Activated CD4-positive, CD25-positive, alpha-beta regulatory T cell treated with anti-CD3 and anti-CD28 coated beads, Interleukin-2, amount 50 U/mL, for 24 hours (primary cell): ENCODE data around the gene RBM5.
"Not testable (repeated sequence)": the region's sequence is repeated elsewhere in the genome, so short reads cannot be mapped to it uniquely, and the experiment has no call there.

Experiments
- ATAC-seq, 2 donors: fragments of 150-1000 bp; cut with Tn5 transposase; one replicate each; pipeline ENCODE4 v1.10.0; 2021; ENCODE audit warnings: mild to moderate bottlenecking in 1 of 2, moderate library complexity in 1 of 2

RBM5 gene

DNA sequence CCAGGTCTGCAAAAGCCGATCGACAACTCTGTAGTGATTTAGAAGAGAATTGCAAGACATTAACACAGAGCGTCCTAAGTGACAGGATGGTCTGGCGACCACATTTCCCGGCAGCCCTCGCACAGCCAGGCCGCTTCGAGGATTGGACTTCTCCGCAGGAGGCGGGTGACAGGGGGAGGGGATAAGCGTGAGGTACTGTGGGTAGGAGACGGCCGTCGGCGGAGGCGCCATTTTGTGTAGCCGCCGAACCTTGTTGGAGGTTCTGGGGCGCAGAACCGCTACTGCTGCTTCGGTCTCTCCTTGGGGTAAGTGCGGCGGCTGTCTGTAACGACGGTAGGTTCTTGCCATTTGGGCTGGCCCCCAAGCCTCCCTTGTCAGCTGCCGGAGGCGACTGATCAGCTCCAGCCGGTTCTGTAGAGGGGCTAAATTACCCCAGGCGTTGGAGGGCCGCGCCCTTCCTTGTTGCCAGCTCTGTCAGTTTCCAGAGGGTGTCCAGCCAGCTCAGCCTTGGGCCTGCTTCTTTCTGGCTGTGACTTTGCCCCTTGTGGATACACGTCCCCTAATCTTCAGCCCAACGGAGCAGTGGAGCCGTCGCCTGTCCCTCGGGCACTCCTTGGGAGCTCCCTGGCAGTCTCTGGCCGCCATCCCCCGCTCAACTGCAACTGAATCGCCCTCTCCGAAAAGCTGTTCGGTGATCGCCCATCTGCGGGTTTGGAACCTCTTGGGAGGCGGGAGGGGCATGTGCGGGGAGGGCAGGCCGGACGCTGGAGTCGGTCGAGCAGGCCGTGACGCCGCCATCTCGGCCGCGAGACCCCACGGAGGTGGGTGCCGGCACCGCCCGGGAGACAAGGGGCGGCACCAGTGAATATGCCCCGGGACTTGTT lies at the start of gene RBM5:
Gene RBM5 (plus strand): TSS at position 195 of the 884 bp plus-strand sequence. CDS start 1,516 bp downstream, outside the sequence.
- peak; percentile 100 for ATAC-seq

DNA sequence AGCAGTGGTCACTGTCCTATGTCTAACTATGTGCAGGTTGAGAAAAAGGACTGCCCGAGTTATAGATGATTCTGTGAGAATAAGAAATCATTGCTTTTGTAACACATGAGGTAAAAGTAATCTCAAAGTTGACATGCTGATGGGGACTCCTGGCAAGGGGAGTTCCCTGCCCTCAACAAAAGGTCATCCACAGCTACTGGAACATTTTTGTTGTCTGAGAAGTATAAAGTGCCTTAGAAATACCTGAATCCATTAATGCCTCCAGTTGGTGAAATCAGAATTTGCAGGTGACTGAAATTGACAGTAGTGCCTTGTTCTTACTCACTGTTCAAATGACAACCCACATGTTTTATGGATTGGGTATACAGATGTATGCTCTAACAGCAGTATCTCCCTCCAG lies 43.7 kb upstream of the RBM5 start:
- no peak for ATAC-seq

DNA sequence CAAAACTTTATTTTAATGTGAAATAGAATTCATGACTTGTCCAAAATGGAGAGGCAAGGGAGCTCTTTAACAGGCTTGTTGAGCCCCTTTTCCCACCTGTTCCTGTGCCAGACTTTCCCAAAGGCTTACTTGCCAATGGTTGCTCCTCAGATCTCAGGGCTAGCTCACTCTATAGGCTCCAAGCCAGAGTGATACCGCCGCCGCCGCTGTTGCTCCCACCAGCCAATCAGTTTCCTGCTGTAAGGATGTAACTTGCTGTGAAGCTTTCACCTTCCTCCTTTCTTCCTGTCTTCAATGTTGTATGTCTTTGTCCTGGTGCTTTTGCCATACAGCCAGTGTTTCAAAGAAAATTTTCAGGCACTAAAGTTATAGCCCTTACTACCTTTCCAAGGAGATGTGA lies 41.3 kb upstream of the RBM5 start:
- no peak for ATAC-seq

DNA sequence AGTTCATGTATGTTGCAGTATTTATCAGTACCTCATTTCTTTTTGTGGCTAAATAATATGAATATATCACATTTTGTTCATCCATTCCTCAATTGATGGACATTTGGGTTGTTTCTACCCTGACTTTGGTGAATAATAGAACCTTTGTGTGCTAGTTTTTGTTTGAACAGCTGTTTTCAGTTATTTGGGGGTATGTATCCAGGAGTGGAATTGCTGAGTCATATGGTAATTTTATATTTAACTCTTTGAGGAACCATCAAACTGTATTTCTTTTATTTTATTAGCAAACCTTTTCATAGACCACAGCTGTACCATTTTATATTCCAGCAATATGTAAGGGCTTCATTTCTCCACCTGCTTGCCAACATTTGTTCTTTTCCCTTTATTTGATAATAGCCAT lies 38.4 kb upstream of the RBM5 start:
- no peak for ATAC-seq

DNA sequence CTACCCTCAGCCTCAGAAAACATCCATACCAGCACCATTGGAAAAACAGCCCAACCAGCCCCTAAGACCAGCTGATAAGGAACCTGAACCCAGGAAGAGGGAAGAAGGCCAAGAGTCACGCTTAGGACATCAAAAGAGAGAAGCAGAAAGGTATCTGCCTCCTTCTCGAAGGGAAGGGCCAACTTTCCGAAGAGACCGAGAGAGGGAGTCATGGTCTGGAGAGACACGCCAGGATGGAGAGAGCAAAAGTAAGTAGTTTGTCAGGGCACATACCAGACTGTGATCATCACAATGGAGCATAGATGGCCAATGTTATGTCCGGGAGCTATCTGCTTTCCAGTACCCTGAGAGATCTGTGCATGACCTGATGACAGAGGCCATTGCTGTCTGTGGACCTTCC lies 31.0 kb upstream of the RBM5 start:
- ATAC-seq: no peak

DNA sequence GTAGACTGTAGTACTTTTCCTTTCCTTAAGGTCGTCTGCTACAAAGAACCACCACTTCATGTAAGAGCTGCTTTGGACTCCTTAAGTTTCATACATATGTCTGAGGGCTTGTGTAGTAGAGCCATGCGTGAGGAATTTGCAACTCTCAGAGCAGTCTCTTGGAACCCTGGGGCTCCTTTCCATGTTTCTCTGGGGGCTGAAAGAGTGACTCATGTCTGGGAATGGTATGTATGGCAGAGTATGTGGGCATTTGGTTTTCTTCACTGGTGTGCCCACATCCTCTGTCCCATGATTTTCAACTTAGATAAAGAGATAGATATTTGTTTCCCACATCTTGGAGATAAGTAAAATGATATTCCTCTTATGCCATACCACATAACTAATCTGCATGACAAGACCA lies 20.6 kb upstream of the RBM5 start:
- no peak for ATAC-seq

DNA sequence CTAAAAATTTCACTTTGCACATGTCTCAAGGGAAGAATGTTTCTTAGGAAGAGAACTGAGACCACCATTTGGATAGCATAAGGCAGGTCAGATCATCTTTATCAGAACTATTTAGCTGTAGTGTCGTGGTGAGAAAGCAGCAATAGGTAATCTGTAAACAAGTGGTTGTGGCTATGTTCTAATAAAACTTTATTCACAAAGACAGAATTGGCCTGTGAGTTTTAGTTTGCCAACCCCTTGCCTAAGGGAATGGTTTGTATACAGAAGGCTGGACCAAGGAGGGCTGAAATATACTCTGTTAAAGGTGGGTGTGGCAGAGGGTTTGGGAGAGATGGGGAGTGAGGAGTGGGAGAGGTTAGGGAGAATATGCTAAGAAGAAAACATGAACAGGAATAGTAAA lies 10.6 kb upstream of the RBM5 start:
- ATAC-seq: no peak

DNA sequence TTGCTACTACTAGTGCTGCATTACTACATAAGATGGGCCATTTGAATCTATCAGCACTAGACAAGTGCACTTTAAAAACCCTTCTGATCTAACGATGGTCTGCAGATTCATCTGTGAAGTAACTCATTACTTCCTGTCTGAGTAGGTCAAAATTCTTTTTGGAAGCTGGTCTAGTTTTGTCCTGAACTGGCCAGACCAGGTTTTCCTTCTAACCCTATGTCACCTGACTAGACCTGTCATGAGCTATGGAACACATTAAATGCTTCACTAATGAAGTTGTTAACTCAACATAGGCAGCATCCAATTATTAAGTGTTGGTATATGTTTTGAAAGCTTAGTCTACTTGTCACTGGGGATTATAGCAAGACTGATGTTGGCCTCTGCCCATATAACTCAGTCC lies 10.1 kb upstream of the RBM5 start:
- ATAC-seq: no peak

DNA sequence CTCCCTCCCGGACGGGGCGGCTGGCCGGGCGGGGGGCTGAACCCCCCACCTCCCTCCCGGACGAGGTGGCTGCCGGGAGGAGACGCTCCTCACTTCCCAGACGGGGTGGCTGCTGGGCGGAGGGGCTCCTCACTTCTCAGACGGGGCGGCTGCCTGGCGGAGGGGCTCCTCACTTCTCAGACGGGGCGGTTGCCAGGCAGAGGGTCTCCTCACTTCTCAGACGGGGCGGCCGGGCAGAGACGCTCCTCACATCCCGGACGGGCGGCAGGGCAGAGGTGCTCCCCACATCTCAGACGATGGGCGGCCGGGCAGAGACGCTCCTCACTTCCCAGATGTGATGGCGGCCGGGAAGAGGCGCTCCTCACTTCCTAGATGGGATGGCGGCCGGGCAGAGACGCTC lies 3.8 kb upstream of the RBM5 start:
- not testable (repeated sequence) for ATAC-seq

DNA sequence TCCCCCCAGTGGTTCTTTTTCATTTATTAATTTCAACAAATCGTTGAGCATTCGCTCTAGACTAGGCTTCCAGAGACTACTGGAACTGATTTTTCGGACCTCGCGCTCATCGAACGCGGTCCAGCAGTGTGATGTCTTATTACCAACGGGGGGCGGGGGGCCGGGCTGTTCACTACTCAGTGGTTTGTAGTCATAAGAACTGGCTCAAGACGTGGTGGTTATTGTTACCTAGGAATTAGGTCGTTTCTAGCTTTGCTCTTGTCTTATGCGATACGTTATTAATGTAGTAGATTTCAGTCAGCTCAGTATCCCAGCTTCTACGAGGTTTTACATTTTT lies 858 bp downstream of the RBM5 start:
- ATAC-seq: no peak

DNA sequence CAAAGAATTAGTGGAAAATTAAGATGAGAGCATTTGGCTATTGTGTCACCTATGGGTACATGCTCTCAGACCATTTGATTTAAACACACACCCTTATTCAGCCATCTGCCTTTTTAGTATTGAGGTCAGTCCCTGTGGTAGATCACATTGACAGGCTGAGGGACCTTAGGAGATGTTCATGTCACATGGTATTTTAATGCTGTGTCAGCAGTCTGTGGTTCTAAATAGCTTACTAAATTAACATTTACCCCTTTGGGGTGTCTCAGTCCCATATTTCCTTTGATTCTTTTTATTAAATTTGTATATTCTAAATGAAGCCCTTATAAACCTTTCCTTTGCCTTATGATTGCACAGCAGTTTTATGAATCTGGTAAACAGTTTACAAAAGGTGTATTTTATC lies 2.3 kb downstream of the RBM5 start:
- ATAC-seq: no peak

DNA sequence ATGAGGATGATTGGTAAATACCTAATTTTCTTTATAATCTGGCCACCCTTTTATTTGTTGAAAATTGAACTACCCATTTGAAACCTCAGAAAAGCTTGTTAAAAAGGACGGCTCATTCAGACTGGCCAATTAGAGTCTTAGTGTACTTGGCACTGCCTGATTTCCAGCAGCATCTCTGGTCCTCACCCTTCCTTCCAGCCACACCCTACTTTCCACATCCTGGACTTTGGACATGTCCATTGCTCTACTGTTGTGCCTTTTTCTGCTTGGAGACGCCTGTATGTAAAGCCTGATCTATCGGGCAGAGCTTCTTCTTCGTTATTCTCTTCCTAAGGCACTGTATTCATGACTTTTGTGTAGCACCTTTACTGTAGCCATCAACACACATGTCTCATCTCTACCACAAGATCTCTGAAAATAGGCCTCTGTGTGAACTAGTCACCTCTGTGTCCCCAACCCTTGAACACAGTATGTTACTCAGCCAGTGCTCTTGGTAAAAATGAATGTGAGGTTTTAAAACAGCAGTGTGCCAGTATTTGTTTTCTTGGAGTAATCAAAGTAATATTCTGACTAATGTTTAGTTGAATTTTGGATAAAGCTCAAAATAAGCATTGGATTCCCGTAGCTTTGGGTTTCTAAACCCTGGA lies 6.8 kb downstream of the RBM5 start:
- ATAC-seq: peak in 1 of 2 donors; percentile 55

DNA sequence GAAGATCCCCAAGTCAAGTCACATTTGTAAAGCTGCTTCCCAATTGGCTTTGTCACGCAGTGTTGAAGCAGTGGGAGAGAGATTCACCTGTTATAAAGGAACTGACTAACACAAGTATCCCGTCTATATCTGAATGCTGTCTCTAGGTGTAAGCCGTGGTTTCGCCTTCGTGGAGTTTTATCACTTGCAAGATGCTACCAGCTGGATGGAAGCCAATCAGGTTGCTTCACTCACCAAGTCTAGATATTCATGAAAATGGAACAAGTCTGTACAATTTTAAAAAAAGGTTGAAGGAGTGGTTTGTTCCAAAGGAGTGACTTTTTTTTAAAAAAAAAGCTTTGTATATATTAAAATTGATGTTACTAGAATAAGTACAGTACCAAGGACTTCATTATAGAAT lies 11.7 kb downstream of the RBM5 start:
- ATAC-seq: no peak

DNA sequence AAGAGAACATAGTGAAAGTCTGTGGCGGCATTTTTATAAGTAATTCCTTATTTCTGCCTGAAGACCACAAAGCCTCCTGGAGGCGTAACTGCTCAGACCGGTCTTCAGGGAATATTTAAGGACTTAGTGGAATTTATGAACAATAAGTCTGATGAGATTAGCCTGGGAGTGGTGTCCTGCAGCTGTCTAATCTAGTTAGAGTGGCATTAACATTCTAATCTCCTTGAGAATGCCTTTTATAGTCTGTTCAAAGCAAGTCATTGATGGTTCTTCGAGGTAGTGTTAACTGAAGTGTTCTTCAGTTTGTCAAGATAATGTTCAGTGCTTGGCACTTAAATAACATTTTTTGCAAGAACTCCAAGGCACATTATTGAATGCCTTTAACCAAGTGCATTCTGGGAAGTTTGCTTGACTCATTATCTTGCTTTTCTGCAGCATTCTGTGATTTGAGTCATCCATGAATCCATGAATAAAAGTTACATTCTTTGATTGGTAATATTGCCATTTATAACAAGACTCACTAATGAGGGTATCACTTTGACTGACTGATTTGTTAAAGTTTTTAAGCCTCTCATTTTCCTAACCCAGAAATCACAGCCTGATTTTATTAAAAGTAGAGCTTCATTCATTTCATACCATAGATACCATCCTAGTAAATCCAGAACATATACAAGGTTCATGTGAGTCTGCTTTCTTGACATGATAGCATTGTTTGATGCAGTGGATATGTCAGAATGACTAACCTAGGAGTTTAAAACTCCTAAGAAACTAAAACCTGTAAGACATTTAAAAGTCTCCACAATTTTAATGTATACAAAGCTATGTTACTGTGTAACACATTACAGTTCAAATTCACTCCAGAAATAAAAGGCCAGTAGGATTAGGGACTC lies 12.5 kb downstream of the RBM5 start:
- peak; percentile 51 to 53 for ATAC-seq

DNA sequence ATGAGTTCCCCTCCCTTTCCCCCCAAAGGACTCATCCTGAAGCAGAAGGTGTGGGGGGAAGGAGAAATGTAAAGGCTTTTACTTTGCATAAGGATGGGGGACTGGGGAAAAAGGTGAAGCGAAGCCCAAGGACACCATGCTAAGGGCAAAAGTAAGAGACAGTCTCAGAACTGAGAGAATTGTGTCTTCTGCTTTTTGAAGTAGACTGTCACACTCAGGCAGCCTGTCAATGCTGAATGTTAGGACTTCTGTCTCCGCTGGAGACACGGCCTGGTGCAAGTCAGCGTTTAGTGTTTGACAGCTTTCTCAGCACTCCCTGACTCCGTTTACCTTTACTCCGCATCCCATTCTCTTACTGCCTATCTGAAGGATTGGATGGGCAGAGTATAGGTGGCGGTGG lies 13.8 kb downstream of the RBM5 start:
- no peak for ATAC-seq

DNA sequence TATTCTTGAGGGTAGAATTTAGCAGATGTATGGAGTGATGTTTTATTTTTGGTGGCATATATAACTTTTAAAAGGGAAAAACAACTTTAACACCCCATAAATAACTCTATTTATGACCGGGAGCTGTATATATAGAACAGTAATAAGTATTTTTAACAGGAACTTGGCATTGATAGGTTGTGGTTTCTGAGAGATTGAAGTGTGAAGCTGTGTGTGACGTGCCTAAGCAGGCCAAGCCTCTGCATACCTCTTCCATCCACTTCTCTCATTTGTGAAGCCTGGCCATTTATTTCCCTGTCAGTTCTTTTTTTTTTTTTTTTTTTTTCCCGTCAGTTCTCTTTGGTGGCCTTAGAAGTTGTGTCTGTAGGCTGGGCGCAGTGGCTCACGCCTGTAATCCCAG lies 23.0 kb downstream of the RBM5 start:
- ATAC-seq: no peak

DNA sequence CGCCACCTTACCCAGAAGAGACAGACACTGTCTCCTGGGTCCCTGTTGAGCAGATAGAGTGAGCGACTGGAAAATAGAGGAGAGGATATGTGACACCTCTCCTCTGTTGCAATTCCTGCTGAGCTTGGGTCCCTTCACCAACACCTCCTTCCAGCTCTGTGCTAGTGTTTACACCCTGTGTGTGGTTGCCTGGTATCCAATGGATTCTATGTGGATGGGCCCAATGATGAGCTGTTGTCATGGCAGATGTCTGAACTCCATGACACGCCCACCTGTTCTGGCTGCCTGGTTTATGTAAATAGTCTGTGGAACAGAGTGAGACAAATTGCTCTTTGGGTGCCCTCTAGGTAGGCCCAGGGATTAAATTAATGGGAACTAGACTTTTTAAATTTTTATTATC lies 23.7 kb downstream of the RBM5 start:
- ATAC-seq: no peak

DNA sequence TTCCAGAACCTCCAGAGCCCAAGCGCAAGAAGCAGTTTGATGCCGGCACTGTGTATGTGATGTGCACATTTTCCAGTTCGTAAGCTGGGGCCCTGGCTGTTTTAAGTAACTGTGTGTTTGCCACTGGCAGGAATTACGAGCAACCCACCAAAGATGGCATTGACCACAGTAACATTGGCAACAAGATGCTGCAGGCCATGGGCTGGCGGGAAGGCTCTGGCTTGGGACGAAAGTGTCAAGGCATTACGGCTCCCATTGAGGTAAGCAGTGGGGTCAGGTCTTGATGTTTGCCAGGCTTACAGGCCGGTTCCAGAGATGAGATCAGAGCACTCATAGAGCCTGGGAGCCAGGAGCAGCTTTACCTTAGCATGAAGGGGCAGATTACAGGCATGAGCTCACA lies 28.4 kb downstream of the RBM5 start:
- no peak for ATAC-seq

DNA sequence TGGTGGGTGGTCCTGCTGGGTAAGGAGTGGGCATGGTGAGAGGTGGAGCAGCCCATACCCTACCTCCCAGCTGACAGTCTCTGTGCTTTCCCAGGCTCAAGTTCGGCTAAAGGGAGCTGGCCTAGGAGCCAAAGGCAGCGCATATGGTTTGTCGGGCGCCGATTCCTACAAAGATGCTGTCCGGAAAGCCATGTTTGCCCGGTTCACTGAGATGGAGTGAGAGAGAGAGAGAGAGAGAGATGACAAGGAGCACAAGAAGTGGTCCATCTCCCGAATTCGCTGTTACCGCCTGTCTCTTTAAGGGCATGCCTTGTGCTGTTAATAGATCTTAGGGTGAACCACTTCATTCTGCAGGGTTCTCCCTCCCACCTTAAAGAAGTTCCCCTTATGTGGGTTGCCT lies 29.5 kb downstream of the RBM5 start:
- ATAC-seq: no peak

DNA sequence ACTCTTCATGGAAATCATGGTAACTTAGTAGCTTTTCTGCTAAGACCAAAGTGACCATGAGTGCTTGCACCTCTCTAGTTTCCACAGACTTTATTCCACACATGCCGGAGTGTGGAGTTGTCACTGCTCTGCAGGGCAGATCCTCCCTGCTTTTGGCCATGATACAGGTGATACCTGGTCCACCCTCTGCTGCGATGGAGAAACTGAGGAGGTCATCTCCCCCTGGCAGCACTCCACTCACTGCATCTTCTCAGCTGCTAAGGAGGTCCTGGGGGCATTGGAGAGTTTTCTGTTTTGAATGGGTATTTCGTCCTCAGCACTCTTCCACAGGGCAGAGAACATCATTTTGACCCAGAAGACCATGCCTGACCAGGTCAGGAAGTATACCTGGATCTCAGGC lies 31.1 kb downstream of the RBM5 start:
- no peak for ATAC-seq

DNA sequence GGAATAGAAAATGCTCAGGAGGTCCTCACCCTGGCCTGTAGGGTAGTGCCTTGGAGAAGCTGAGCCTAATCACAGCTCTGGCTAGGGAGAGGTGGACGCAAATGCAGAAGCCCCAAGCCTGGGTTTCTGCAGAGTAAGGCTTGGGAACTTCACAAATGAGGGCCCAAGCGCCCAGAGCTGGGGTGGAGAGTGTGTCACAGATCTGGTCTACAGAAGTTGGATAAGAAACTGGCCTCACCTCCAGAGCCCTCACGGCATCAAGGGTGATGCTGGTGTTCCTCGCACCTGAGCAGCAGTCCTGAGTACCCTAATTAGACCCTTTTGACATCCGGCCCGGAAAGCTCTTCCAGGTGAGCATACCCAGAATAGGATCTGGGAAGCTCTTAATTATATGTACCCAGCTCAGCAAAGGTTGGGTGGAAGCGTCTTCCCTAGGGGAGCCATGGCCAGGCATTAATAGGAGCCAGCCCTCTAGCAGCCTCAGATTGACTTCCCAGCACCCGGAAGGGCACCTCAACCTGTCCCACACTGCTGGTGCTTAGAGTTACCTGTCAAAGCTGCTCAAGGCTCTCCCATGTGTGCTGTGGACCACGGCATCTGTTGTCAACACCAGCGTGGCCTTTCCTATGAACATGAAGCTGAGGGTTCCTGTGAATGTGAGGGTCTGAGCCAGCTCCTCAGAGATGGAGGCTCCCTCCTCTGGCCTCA lies 31.8 kb downstream of the RBM5 start:
- no peak for ATAC-seq

DNA sequence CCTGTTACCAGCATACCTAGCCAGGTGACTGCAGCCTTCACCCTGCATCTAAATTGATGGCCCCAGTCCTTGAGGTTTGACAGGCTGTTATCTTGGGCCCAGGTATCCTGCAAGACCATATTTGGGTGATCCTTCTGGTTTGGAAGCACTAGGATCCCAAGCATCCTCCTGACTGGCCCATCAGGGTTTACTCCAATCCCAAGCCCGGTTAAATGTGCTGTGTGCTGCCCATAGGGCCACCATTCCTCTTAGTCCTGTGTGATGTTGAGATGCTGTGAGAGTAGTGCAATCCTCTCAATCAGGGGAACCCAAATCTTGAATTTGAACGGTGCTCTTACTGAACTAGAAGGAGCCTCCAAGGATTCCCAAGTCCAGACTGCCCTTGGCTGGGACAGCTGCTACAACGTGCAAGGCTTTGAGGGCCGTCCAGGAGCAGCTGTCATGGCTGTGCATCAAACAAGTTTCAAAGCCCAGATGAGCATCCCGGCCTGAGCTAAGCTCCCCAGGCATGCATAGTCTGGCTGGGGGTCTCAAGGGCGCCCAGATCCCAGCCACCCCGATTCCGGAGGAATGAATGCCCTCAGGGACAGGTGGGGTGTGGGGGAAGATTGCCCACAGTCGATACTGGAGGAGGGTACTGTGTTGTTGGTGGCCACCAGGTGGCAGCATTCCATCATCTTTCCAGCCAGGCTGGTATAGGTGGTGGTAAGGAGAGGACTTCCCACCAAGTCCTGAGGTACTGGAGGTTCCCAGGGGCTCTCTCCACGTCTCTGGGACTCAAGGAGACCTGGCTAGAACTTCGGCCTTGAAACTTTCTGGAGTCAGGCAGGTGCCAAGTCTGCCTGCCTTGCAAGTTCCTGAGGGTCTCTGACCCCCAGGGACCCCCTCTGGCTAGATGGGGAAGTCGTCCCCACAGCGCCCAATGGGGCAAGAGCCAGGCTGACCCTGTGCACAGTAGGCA lies 32.6 kb downstream of the RBM5 start:
- peak; percentile 83 to 89 for ATAC-seq
